Kidney (tissue), 14 donors: ENCODE results near the gene PAX7. TPM values are rescaled to one million over a fixed set of nuclear protein-coding genes. Genes with fewer than 3 reads are reported as not detected.

Experiments
- DNase-seq, 5 donors: peaks; one replicate each; pipeline ENCODE4 v3.0.0-alpha.2; 2013 to 2020
- FAIRE-seq: peaks from 2 replicates; lab custom pipeline; 2012; peaks lifted over from hg19 to GRCh38; lab: Jason Lieb, UNC
- H3K27ac ChIP-seq, 2 donors: one replicate each; pipeline ENCODE4 v1.7.0; 2013; ENCODE audit warnings: low read depth in 2 of 2, low read length in 2 of 2, inconsistent platforms in 1 of 2
- H3K27me3 ChIP-seq: one replicate; pipeline ENCODE4 v1.7.1; 2013; ENCODE audit warnings: low read length, inconsistent platforms; ENCODE audit not compliant: control insufficient read depth, insufficient read depth
- H3K36me3 ChIP-seq, 3 donors: one replicate each; pipeline versions ENCODE4 v1.7.0 to v1.7.1; 2013; ENCODE audit warnings: low read length in 3 of 3, control low read depth in 1 of 3, inconsistent platforms in 1 of 3; ENCODE audit not compliant: insufficient read depth in 3 of 3, control insufficient read depth in 2 of 3
- H3K4me1 ChIP-seq, 3 donors: one replicate each; pipeline versions ENCODE4 v1.7.0 to v1.7.1; 2013; ENCODE audit warnings: low read length in 3 of 3, inconsistent platforms in 1 of 3, low read depth in 1 of 3; ENCODE audit not compliant: control insufficient read depth in 2 of 3, insufficient read depth in 2 of 3
- H3K4me3 ChIP-seq, 3 donors: one replicate each; pipeline versions ENCODE4 v1.7.0 to v1.8.1; 2013; ENCODE audit warnings: low read length in 3 of 3, control low read depth in 1 of 3, inconsistent platforms in 1 of 3
- H3K9ac ChIP-seq, 3 donors: one replicate each; pipeline versions ENCODE4 v1.7.0 to v1.7.1; 2013; ENCODE audit warnings: low read length in 3 of 3, control low read depth in 1 of 3, inconsistent platforms in 1 of 3
- H3K9me3 ChIP-seq, 3 donors: one replicate each; pipeline versions ENCODE4 v1.7.0 to v1.7.1; 2013; ENCODE audit warnings: low read length in 3 of 3, control low read depth in 1 of 3, inconsistent platforms in 1 of 3; ENCODE audit not compliant: control insufficient read depth in 2 of 3, insufficient read depth in 1 of 3
- intact Hi-C: fragments of 100-400 bp; cut with DNase I; formaldehyde crosslinking; loops from one replicate; pipeline ENCODE4 v1.11.1; 2022
- polyA plus RNA-seq: library from polyadenylated mRNA; stranded (reverse); fragments of 350-450 nt; fragmentation: Illumina TruSeq; extraction: RNeasy Lipid Tissue Mini Kit (QIAGEN cat#74804); gene quantifications from one replicate; pipeline ENCODE4 v1.2.3, GENCODE V29; 2014; ENCODE audit warnings: low read depth, low replicate concordance; ENCODE audit not compliant: insufficient read depth
- total RNA-seq: library from RNA; stranded (reverse); fragmentation: NEBNext Ultra II Directional; extraction: Animal tissue kit (Norgen Biotek cat#: 25700); gene quantifications from one replicate; pipeline ENCODE4 v1.2.1, GENCODE V29; 2021
- TF ChIP-seq, protein P1 (sequence below): IDR thresholded peaks from 3 replicates; pipeline ENCODE4 v1.5.1; 2012; ENCODE audit warnings: mild to moderate bottlenecking, moderate library complexity, borderline replicate concordance; ENCODE audit not compliant: insufficient read depth; ENCODE audit errors: extremely low read depth
- donor health status: control.
- donor health status: control.
- donor health status: control.
- donor health status: control.
- donor health status: control.
- donor health status: DM: yes; HTN: yes; CAD: no.
- donor health status: Normal renal cell carcinoma (clear cell type).

PAX7 gene
- total and polyA plus RNA-seq, 2 donors from 2014 or later = not detected

DNA sequence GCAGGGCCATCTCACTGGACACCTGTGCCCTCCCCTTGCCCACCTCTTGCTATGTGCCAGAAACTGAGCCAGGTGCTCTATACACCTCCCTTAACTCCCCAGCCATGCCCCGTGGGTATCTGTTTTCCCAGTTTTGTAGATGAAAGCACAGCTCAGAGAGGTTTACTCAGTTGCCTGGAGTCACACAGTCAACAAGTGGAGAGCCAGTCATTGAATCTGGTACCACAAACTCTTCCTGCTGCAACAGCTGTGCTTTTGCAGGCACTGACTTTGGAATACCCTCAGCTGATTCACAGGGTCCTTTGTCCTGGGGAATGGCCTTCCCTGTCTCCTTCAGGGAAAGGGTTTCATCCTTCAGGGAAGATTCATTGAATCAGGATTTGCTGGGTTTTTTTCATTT lies 22.1 kb downstream of the PAX7 start:
- intact Hi-C loops = no loop called here
- FAIRE-seq (no peak), DNase-seq (no peak)
- no peaks in the 10 kb centered on the region for H3K36me3 ChIP-seq
- TF ChIP-seq, protein P1, sequence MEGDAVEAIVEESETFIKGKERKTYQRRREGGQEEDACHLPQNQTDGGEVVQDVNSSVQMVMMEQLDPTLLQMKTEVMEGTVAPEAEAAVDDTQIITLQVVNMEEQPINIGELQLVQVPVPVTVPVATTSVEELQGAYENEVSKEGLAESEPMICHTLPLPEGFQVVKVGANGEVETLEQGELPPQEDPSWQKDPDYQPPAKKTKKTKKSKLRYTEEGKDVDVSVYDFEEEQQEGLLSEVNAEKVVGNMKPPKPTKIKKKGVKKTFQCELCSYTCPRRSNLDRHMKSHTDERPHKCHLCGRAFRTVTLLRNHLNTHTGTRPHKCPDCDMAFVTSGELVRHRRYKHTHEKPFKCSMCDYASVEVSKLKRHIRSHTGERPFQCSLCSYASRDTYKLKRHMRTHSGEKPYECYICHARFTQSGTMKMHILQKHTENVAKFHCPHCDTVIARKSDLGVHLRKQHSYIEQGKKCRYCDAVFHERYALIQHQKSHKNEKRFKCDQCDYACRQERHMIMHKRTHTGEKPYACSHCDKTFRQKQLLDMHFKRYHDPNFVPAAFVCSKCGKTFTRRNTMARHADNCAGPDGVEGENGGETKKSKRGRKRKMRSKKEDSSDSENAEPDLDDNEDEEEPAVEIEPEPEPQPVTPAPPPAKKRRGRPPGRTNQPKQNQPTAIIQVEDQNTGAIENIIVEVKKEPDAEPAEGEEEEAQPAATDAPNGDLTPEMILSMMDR = no peak
- H3K4me1 ChIP-seq = no peaks in the 10 kb centered on the region
- no peaks in the 10 kb centered on the region for H3K9me3 ChIP-seq
- peaks cover 58% of the 10 kb centered on the region for H3K27me3 ChIP-seq
- no peak overlapping the region for H3K9ac ChIP-seq
- no peak overlapping the region for H3K4me3 ChIP-seq
- H3K27ac ChIP-seq = no peak overlapping the region

DNA sequence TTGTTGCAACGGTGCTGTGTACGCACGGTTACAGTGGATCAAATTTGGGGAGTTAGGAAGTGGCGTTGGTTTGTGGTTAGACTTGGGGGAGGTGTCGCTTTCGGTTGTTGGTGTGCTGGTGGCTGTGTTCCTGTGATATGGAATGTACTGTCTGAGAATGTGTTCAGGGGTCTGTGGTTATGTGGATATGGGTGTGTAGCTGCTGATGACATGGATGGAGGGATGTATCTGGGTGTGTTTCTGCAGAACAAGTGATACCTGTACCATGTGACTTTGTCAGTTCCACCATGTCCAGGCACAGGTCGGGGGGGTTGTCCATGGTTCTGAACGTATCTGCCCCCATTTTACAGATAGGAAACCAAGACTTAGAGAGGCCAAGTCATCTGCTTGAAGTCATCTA lies 22.7 kb downstream of the PAX7 start:
- intact Hi-C loops = no loop called here
- Histone ChIP-seq H3K27ac (no peak overlapping the region), H3K9me3 (no peaks in the 10 kb centered on the region), H3K27me3 (peaks cover 53% of the 10 kb centered on the region), H3K36me3 (no peaks in the 10 kb centered on the region), H3K4me3 (no peak overlapping the region), H3K9ac (no peak overlapping the region), H3K4me1 (no peaks in the 10 kb centered on the region)
- TF ChIP-seq, protein P1 = no peak
- DNase-seq (no peak), FAIRE-seq (no peak)

DNA sequence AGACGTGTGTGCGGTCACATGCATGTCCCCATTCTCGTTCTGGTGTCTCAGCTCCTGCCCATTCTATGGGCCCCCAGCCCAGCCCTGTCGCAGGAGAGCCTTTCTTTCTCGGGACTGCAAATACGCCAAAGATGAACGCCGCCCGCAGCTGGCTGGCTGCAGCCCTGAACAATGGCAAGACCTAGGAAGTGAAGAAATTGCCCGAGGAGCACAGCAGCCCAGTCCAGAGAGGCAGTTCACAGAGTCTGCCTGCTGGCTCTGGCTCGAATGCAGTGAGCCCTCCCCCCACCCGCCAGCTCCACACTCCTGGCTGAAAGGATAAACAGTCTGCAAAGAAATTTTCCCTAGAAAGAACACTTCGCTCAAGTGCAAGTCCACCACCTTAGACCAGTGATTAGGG lies 23.3 kb downstream of the PAX7 start:
- intact Hi-C loops = no loop called here
- FAIRE-seq = no peak
- Histone ChIP-seq H3K36me3 (no peaks in the 10 kb centered on the region), H3K27ac (no peak overlapping the region), H3K4me1 (peaks cover 0 to 2% (median 0%) of the 10 kb centered on the region in 3 donors), H3K9ac (no peak overlapping the region), H3K9me3 (no peaks in the 10 kb centered on the region), H3K27me3 (peaks cover 50% of the 10 kb centered on the region), H3K4me3 (no peak overlapping the region)
- TF ChIP-seq, protein P1 = no peak
- peak in 1 of 5 donors; percentile 37 for DNase-seq

DNA sequence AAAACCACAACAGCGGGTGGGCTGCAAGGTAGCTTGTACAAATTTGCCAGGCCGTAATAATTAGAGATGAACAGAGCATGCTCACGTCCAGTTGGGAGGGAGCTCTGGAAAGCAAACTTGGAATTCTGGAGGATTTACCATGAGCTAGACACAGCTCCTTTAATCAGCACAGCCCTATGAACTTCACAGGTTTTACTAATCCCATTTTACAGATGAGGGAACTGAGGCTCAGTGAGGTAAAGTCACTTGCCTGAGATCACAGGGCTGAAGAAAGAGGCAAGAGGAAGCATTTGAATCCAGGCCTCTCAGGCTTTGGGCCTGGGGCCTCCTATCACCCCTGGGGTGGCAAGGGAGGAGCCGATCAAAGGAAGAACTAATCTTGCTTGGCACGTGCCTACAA lies 24.0 kb downstream of the PAX7 start:
- no peak overlapping the region for H3K27ac ChIP-seq
- DNase-seq (no peak), FAIRE-seq (no peak)
- no peaks in the 10 kb centered on the region for H3K9me3 ChIP-seq
- no peaks in the 10 kb centered on the region for H3K36me3 ChIP-seq
- peaks cover 44% of the 10 kb centered on the region for H3K27me3 ChIP-seq
- no peak overlapping the region for H3K4me3 ChIP-seq
- H3K9ac ChIP-seq = no peak overlapping the region
- TF ChIP-seq, protein P1 = no peak
- intact Hi-C loops = no loop called here
- peaks cover 0 to 2% (median 0%) of the 10 kb centered on the region in 3 donors for H3K4me1 ChIP-seq
